IPS DF 6.9 (cell line): ENCODE measurements around the gene PLCH1.

Source experiments
- DNase-seq: peaks from one replicate; pipeline ENCODE4 v3.0.0-alpha.2; 2013; ENCODE audit warnings: low read depth, low spot score
- H3K27ac ChIP-seq: one replicate; pipeline ENCODE4 v1.5.1; 2013; ENCODE audit warnings: low read length, control low read depth
- H3K27me3 ChIP-seq: 2 replicates; pipeline ENCODE4 v1.6.1; 2013; ENCODE audit warnings: mild to moderate bottlenecking, low read length; ENCODE audit not compliant: control insufficient read depth, insufficient read depth
- H3K36me3 ChIP-seq: 2 replicates; pipeline ENCODE4 v1.6.1; 2013; ENCODE audit warnings: low read length; ENCODE audit not compliant: control insufficient read depth, insufficient read depth
- H3K4me1 ChIP-seq: 2 replicates; pipeline ENCODE4 v1.6.1; 2013; ENCODE audit warnings: low read length; ENCODE audit not compliant: control insufficient read depth, insufficient read depth
- H3K4me3 ChIP-seq: 2 replicates; pipeline ENCODE4 v1.5.1; 2013; ENCODE audit warnings: mild to moderate bottlenecking, low read length
- H3K9me3 ChIP-seq: 2 replicates; pipeline ENCODE4 v1.6.1; 2013; ENCODE audit warnings: low read length, inconsistent platforms; ENCODE audit not compliant: control insufficient read depth, insufficient read depth
- WGBS: extraction: QIAGEN DNeasy Blood & Tissue Kit; methylation state at CpG from one replicate; pipeline ENCODE4 v1.1.7; 2013; ENCODE audit warnings: mixed read lengths, missing lambda C conversion rate; ENCODE audit not compliant: insufficient read length, insufficient coverage; 5-methylcytosine and 5-hydroxymethylcytosine counted together

The PLCH1 gene

DNA sequence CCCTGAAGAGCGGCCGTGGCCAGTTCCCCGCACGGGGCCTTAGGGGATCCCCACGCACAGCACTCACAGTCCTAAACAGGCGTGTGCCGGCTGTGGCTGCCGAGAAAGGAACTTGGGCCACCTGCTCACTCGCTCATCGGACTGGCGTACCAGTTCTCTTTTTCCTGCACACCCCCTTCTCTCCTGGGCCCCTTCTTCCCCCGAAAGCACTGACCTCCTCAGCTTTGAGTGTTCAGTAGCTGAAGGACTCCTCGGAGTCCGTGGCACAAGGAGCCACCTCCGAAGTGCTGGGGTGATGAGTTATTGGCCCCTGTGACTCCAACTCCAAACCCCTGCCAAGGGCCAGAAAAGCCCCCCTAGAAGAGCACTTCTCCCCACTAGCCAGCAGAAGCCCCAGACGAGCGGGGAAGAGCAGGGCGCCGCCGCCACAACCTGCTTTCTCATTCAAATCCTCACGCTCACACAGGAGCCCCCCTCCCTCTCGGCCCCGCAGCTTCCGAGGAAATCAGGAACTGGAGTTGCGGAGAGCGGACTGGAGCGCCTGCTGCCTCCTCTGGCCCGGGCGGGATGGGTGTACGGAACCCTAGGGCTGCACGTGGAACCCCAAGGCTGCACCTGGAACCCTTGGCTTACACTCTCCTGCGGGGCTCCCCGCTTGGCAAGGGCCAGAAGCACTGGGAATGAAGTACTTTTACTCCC, at the start of gene PLCH1:
Gene PLCH1, minus strand, starts transcription at position 446 of the 699 bp plus-strand sequence. CDS start 40,847 bp downstream, outside the sequence.
- no peaks in the 10 kb centered on the region for H3K9me3 ChIP-seq
- no peak within 1 kb of the TSS for H3K27ac ChIP-seq
- peak; percentile 84 for DNase-seq
- no CpG with 5 or more reads among the region's 33 CpGs for WGBS
- peaks cover 3% of the 10 kb centered on the region for H3K4me1 ChIP-seq
- no peaks in the 10 kb centered on the region for H3K36me3 ChIP-seq
- H3K4me3 ChIP-seq = peak within 1 kb of the TSS; percentile 83
- H3K27me3 ChIP-seq = no peaks in the 10 kb centered on the region

DNA sequence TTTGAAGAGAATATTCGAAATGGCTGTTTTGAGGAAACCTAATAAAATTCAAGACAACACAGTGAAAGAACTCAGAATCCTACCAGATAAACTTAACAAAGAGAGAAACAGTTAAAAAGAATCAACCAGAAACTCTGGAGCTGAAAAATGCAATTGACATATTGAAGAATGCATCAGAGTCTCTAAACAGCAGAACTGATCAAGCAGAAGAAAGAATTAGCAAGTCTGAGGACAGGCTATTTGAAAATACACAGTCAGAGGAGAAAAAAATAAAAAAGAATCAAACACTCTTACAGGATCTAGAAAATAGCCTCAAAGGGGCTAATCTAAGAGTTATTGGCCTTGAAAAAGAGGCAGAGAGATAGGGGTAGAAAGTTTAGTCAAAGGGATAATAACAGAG, 47.7 kb upstream of the PLCH1 start:
- Histone ChIP-seq H3K36me3 (no peaks in the 10 kb centered on the region), H3K9me3 (no peaks in the 10 kb centered on the region), H3K4me3 (no peak overlapping the region), H3K27me3 (no peaks in the 10 kb centered on the region), H3K4me1 (no peaks in the 10 kb centered on the region), H3K27ac (no peak overlapping the region)
- no peak for DNase-seq
- WGBS = no CpG with 5 or more reads among the region's 1 CpG

DNA sequence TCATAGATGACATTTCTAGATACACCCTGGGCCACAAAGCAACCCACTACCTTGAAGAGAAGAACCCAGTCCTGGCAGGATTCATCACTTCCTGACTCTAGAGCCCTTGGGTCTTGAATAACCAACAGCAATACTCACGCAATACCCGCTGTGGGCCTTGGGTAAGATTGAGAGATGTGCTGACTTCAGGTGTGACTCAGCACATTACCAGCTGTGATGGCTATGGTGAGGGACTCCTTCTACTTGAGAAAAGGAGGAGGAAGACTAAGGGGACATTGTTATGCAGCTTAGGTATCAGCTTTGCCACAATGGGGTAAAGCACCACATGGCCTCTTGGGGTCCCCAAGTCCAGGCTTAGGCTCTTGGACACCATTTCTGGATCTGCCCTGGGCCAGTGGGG, 46.3 kb upstream of the PLCH1 start:
- no peak for DNase-seq
- Histone ChIP-seq H3K4me1 (no peaks in the 10 kb centered on the region), H3K4me3 (no peak overlapping the region), H3K27me3 (no peaks in the 10 kb centered on the region), H3K9me3 (no peaks in the 10 kb centered on the region), H3K27ac (no peak overlapping the region), H3K36me3 (no peaks in the 10 kb centered on the region)
- no CpG with 5 or more reads among the region's 2 CpGs for WGBS

- DNase-seq = no peak
- Histone ChIP-seq H3K9me3 (no peaks in the 10 kb centered on the region), H3K27ac (no peak overlapping the region), H3K4me1 (no peaks in the 10 kb centered on the region), H3K36me3 (no peaks in the 10 kb centered on the region), H3K4me3 (no peak overlapping the region), H3K27me3 (no peaks in the 10 kb centered on the region)
- WGBS = no CpG with 5 or more reads among the region's 4 CpGs
Observed at GRCh38 chr3:155790272-155790925, 45.5 kb upstream of the PLCH1 start.

DNA sequence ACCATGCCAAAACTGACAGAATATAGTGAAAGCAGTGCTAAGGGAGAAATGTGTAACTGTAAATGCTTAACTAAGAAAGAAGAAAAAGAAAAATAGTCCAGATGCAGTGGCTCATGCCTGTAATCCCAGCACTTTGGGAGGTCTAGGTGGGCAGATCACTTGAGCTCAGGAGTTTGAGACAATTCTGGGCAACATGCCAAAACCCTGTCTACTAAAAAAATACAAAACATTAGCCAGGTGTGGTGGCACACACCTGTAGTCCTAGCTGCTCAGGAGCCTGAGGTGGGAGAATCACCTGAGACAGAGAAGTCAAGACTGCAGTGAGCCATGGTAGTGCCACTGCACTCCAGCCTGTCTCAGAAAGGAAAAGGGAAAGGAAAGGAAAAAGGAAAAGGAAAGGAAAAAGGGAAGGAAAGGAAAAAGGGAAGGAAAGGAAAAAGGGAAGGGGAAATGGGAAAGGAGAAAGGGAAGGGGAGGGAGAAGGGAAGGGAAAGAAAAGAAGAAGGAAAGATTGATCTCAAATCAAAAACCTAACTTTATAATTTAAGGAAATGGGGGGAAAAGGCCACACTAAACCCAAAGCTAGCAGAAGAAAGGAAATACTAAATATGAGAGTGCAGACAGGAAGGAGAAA, 40.9 kb upstream of the PLCH1 start:
- Histone ChIP-seq H3K27me3 (no peaks in the 10 kb centered on the region), H3K4me1 (no peaks in the 10 kb centered on the region), H3K36me3 (no peaks in the 10 kb centered on the region), H3K27ac (no peak overlapping the region), H3K9me3 (no peaks in the 10 kb centered on the region), H3K4me3 (no peak overlapping the region)
- no peak for DNase-seq

- DNase-seq = no peak
- H3K36me3 ChIP-seq = no peaks in the 10 kb centered on the region
- WGBS = no CpG with 5 or more reads among the region's 1 CpG
- no peak overlapping the region for H3K4me3 ChIP-seq
- H3K27me3 ChIP-seq = no peaks in the 10 kb centered on the region
- H3K4me1 ChIP-seq = no peaks in the 10 kb centered on the region
- no peaks in the 10 kb centered on the region for H3K9me3 ChIP-seq
- no peak overlapping the region for H3K27ac ChIP-seq
Observed at GRCh38 chr3:155782390-155782953, 37.6 kb upstream of the PLCH1 start.

GRCh38 chr3:155780291-155780690, 35.4 kb upstream of the PLCH1 start:
- no peaks in the 10 kb centered on the region for H3K9me3 ChIP-seq
- H3K36me3 ChIP-seq = no peaks in the 10 kb centered on the region
- no peak overlapping the region for H3K4me3 ChIP-seq
- no peaks in the 10 kb centered on the region for H3K4me1 ChIP-seq
- no peak overlapping the region for H3K27ac ChIP-seq
- no peaks in the 10 kb centered on the region for H3K27me3 ChIP-seq
- no peak for DNase-seq

DNA sequence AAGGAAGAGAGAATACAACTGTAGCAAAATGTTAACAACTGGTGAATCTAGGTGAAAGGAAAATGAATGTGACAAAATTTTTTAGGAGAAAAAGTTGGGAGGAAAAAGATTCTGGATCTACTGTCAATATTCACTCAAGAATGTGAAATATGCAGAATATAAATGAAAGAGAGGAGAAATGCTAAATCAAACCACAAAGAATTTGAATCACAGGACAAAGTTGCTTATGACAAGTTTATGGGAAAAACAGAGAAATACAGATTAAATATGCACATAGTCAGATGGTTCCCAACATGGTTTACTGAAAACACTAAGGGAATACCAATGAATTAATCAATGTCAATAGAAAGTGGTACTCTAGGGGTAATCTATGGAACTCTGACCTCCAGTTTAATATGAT, 33.6 kb upstream of the PLCH1 start:
- Histone ChIP-seq H3K9me3 (no peaks in the 10 kb centered on the region), H3K27ac (no peak overlapping the region), H3K36me3 (no peaks in the 10 kb centered on the region), H3K4me3 (no peak overlapping the region), H3K27me3 (no peaks in the 10 kb centered on the region), H3K4me1 (no peaks in the 10 kb centered on the region)
- DNase-seq = no peak

DNA sequence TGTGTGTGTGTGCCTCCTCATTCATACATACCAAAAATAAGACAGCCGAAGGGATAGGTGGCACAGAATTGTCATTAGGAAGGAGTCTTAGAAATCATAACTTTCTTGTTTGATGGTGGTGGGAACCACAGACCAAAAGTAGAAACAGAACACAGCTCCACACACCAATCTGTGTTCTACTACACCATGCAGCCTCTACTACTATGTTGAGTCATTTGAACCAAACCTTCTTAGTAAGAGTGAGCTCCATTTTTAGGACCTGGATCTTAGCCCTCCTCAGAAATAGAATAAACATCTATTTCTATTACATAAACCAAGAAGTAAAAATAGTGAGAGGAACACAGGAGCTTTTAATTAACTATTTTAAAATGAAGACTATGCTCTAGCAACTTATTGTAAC, 27.9 kb upstream of the PLCH1 start:
- Histone ChIP-seq H3K4me3 (no peak overlapping the region), H3K4me1 (no peaks in the 10 kb centered on the region), H3K36me3 (peaks cover 2% of the 10 kb centered on the region; the same call in 1 of the 2 replicates), H3K9me3 (peaks cover 2% of the 10 kb centered on the region), H3K27ac (no peak overlapping the region), H3K27me3 (no peaks in the 10 kb centered on the region)
- DNase-seq = no peak
- WGBS = no CpG with 5 or more reads among the region's 1 CpG

GRCh38 chr3:155771126-155771525, 26.3 kb upstream of the PLCH1 start:
- Histone ChIP-seq H3K27me3 (no peaks in the 10 kb centered on the region), H3K36me3 (peaks cover 2% of the 10 kb centered on the region; the same call in 1 of the 2 replicates), H3K4me1 (no peaks in the 10 kb centered on the region), H3K27ac (no peak overlapping the region), H3K4me3 (no peak overlapping the region), H3K9me3 (peaks cover 2% of the 10 kb centered on the region)
- DNase-seq = no peak
- no CpG with 5 or more reads among the region's 6 CpGs for WGBS
